ENCODE measurements around the gene WDR37. TPM values are rescaled to one million over a fixed set of nuclear protein-coding genes. Genes with fewer than 3 reads are reported as not detected.

Gene WDR37
- polyA plus RNA-seq, 3 donors: 7.1 to 33.6 (median 8.6) TPM

DNA sequence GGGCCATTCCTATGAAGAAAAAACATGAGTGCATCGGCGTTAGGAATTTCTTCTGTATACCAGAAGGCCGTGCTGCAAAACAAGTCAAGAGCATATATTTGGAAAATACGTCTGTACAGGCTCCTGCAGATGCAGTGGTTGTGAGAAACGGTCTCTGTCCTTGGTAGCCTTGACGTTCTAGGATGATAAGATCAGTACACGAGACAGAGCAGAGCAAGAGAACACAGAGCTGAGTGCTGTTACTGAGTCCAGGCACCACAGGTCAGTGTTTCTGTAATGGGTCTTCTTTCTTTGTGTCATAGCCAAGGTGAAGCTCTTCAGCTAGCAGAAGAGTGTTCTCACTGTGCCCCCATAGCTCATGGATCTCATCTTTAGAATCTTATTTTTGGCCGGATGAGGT is 62.8 kb downstream of the WDR37 start:
- H3K27ac ChIP-seq (ENCODE audit: low read depth in 1 of 2, low read length in 2 of 2): no peak overlapping the region
- H3K79me2 ChIP-seq (ENCODE audit: insufficient read depth, low read length): peaks cover 29% of the 10 kb centered on the region
- H3K9ac ChIP-seq (ENCODE audit: insufficient read depth, low read length, poor library complexity, severe bottlenecking): no peak overlapping the region
- Mint-ChIP-seq H3K27ac (peak overlapping the region in 1 of 7 donors; percentile 27), H3K27me3 (ENCODE audit: low read depth in 3 of 3) (no peaks in the 10 kb centered on the region), H3K4me1 (peaks cover 6% of the 10 kb centered on the region), H3K36me3 (peaks cover 93 to 96% of the 10 kb centered on the region in 2 donors), H3K9me3 (no peaks in the 10 kb centered on the region), H3K4me3 (no peak overlapping the region)
- H3K4me2 ChIP-seq (replicated peaks; ENCODE audit: extremely low read depth, low read length, poor library complexity, severe bottlenecking): no peak overlapping the region
- TF ChIP-seq, protein P1, sequence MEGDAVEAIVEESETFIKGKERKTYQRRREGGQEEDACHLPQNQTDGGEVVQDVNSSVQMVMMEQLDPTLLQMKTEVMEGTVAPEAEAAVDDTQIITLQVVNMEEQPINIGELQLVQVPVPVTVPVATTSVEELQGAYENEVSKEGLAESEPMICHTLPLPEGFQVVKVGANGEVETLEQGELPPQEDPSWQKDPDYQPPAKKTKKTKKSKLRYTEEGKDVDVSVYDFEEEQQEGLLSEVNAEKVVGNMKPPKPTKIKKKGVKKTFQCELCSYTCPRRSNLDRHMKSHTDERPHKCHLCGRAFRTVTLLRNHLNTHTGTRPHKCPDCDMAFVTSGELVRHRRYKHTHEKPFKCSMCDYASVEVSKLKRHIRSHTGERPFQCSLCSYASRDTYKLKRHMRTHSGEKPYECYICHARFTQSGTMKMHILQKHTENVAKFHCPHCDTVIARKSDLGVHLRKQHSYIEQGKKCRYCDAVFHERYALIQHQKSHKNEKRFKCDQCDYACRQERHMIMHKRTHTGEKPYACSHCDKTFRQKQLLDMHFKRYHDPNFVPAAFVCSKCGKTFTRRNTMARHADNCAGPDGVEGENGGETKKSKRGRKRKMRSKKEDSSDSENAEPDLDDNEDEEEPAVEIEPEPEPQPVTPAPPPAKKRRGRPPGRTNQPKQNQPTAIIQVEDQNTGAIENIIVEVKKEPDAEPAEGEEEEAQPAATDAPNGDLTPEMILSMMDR (IDR thresholded peaks at IDR 0.05): no peak
- intact Hi-C loops (cut with micrococcal nuclease): no loop called here
- peaks cover 91 to 98% of the 10 kb centered on the region in 2 donors for H3K36me3 ChIP-seq (replicated peaks in 1 of 2; ENCODE audit: control insufficient read depth in 1 of 2, insufficient read depth in 2 of 2, low read length in 2 of 2)
- no peak for DNase-seq
- peaks cover 81% of the 10 kb centered on the region for H4K20me1 ChIP-seq (ENCODE audit: insufficient read depth, low read length)
- no peak overlapping the region for H2AFZ ChIP-seq (ENCODE audit: insufficient read depth, low read depth, low read length, poor library complexity, severe bottlenecking)
- WGBS (ENCODE audit: insufficient coverage): 99% methylated on average over 7 of the region's 8 CpGs
- H3K9me3 ChIP-seq (replicated peaks in 1 of 2; ENCODE audit: control insufficient read depth in 1 of 2, insufficient read depth in 1 of 2, low read length in 2 of 2): no peaks in the 10 kb centered on the region
- H3K4me1 ChIP-seq (ENCODE audit: control insufficient read depth in 1 of 2, insufficient read depth in 2 of 2, low read length in 2 of 2): peaks cover 6 to 8% of the 10 kb centered on the region in 2 donors
- no peaks in the 10 kb centered on the region for H3K27me3 ChIP-seq (ENCODE audit: control insufficient read depth in 2 of 2, insufficient read depth in 2 of 2, low read length in 2 of 2)
- H3K4me3 ChIP-seq (replicated peaks in 1 of 3; ENCODE audit: low read depth in 2 of 3, low read length in 3 of 3): no peak overlapping the region

DNA sequence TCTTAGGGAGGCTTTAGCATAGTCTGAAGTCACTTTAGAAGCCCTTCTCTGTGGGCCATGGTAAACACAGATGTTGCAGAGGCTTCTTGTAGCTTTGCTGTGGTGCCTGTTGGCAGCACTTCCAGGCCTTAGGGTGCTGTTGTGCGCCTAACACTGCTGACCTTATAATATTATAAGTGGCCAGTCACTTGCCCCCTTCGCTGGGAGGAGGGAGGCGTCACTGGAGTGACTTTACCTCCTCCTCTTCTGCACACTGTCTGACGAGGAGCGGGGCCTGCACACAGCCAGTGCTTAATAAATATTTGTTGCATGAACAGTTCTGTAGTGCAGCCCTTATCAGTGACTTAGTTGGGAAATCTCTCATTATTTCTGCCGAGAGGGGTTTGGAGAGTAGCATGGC is 63.3 kb downstream of the WDR37 start:
- no peak overlapping the region for H3K4me3 ChIP-seq (replicated peaks in 1 of 3; ENCODE audit: low read depth in 2 of 3, low read length in 3 of 3)
- H3K4me1 ChIP-seq (ENCODE audit: control insufficient read depth in 1 of 2, insufficient read depth in 2 of 2, low read length in 2 of 2): peaks cover 6 to 8% of the 10 kb centered on the region in 2 donors
- peaks cover 92 to 98% of the 10 kb centered on the region in 2 donors for H3K36me3 ChIP-seq (replicated peaks in 1 of 2; ENCODE audit: control insufficient read depth in 1 of 2, insufficient read depth in 2 of 2, low read length in 2 of 2)
- WGBS (ENCODE audit: insufficient coverage): 100% methylated on average over 1 of the region's 6 CpGs
- no peak overlapping the region for H3K27ac ChIP-seq (ENCODE audit: low read depth in 1 of 2, low read length in 2 of 2)
- peak overlapping the region in 1 of 7 donors; percentile 27 for H3K27ac Mint-ChIP-seq
- H3K27me3 Mint-ChIP-seq (ENCODE audit: low read depth in 3 of 3): no peaks in the 10 kb centered on the region
- no peak overlapping the region for H3K9ac ChIP-seq (ENCODE audit: insufficient read depth, low read length, poor library complexity, severe bottlenecking)
- TF ChIP-seq, protein P1 (IDR thresholded peaks at IDR 0.05): no peak
- peaks cover 25% of the 10 kb centered on the region for H3K79me2 ChIP-seq (ENCODE audit: insufficient read depth, low read length)
- no peaks in the 10 kb centered on the region for H3K9me3 ChIP-seq (replicated peaks in 1 of 2; ENCODE audit: control insufficient read depth in 1 of 2, insufficient read depth in 1 of 2, low read length in 2 of 2)
- H3K4me2 ChIP-seq (replicated peaks; ENCODE audit: extremely low read depth, low read length, poor library complexity, severe bottlenecking): no peak overlapping the region
- H2AFZ ChIP-seq (ENCODE audit: insufficient read depth, low read depth, low read length, poor library complexity, severe bottlenecking): no peak overlapping the region
- no peak for DNase-seq
- H3K36me3 Mint-ChIP-seq: peaks cover 93 to 96% of the 10 kb centered on the region in 2 donors
- H3K4me3 Mint-ChIP-seq: no peak overlapping the region
- H3K9me3 Mint-ChIP-seq: no peaks in the 10 kb centered on the region
- intact Hi-C loops (cut with micrococcal nuclease): no loop called here
- no peaks in the 10 kb centered on the region for H3K27me3 ChIP-seq (ENCODE audit: control insufficient read depth in 2 of 2, insufficient read depth in 2 of 2, low read length in 2 of 2)
- H4K20me1 ChIP-seq (ENCODE audit: insufficient read depth, low read length): peaks cover 82% of the 10 kb centered on the region
- H3K4me1 Mint-ChIP-seq: peaks cover 6% of the 10 kb centered on the region
